LNCaP clone FGC (cell line): ENCODE results near the gene TCFL5.

ENCODE experiments used
- DNase-seq: peaks from one replicate; pipeline ENCODE4 v3.0.0-alpha.2; 2011; ENCODE audit warnings: low read depth
- H3K4me3 ChIP-seq: 2 replicates; pipeline ENCODE4 v1.5.1; 2011; ENCODE audit warnings: mild to moderate bottlenecking, low read depth, low read length, control low read depth
- CTCF ChIP-seq: IDR thresholded peaks from 2 replicates; pipeline ENCODE4 v1.5.1; 2012; ENCODE audit warnings: mild to moderate bottlenecking; ENCODE audit not compliant: control insufficient read depth, insufficient read depth; ENCODE audit errors: extremely low read depth

TCFL5 gene

GRCh38 chr20:62880147-62880934, 18.7 kb upstream of the TCFL5 start:
- no peak for TF ChIP-seq CTCF
- no peak overlapping the region for H3K4me3 ChIP-seq
- no peak for DNase-seq

- H3K4me3 ChIP-seq: no peak overlapping the region
- no peak for DNase-seq
- TF ChIP-seq CTCF: no peak
These were observed 17.9 kb upstream of the TCFL5 start for GRCh38 chr20:62879275-62880146.

- no peak for TF ChIP-seq CTCF
- no peak overlapping the region for H3K4me3 ChIP-seq
- no peak for DNase-seq
These were observed 16.8 kb upstream of the TCFL5 start for GRCh38 chr20:62878244-62879038.

- no peak for TF ChIP-seq CTCF
- no peak for DNase-seq
- no peak overlapping the region for H3K4me3 ChIP-seq
These were observed 15.5 kb upstream of the TCFL5 start for GRCh38 chr20:62876902-62877816.

- DNase-seq: no peak
- no peak overlapping the region for H3K4me3 ChIP-seq
- TF ChIP-seq CTCF: no peak
These were observed 14.9 kb upstream of the TCFL5 start for GRCh38 chr20:62876501-62876901.
